Osteoblast (primary cell): ENCODE data around the gene B3GALT6. TPM values are rescaled to one million over a fixed set of nuclear protein-coding genes. Genes with fewer than 3 reads are reported as not detected.
A peak's percentile ranks its signal among the peaks of the same experiment; 100 is the strongest.

ENCODE experiments used
- DNase-seq: peaks from one replicate; pipeline ENCODE4 v3.0.0; 2011; ENCODE audit warnings: low spot score, mixed read lengths; ENCODE audit not compliant: insufficient read length; ENCODE audit errors: missing footprints
- H2AFZ ChIP-seq: 2 replicates; pipeline ENCODE4 v1.6.0; 2011; ENCODE audit warnings: mild to moderate bottlenecking, low read length
- H3K27ac ChIP-seq: 2 replicates; pipeline ENCODE4 v1.5.1; 2011; ENCODE audit warnings: mild to moderate bottlenecking, low read depth, low read length, moderate library complexity
- H3K27me3 ChIP-seq: 2 replicates; pipeline ENCODE4 v1.6.0; 2012; ENCODE audit warnings: mild to moderate bottlenecking, control low read depth, inconsistent platforms, low read length, moderate library complexity; ENCODE audit not compliant: insufficient read depth
- H3K36me3 ChIP-seq: 2 replicates; pipeline ENCODE4 v1.5.1; 2011; ENCODE audit warnings: mild to moderate bottlenecking, low read length, control low read depth, moderate library complexity; ENCODE audit not compliant: insufficient read depth
- H3K4me1 ChIP-seq: 2 replicates; pipeline ENCODE4 v1.5.1; 2011; ENCODE audit warnings: mild to moderate bottlenecking, low read length, control low read depth, moderate library complexity; ENCODE audit not compliant: insufficient read depth
- H3K4me2 ChIP-seq: 2 replicates; pipeline ENCODE4 v1.6.0; 2011; ENCODE audit warnings: mild to moderate bottlenecking, low read length; ENCODE audit not compliant: insufficient read depth
- H3K4me3 ChIP-seq: fragments of 200-600 bp; sonication (generic); 3 replicates; pipeline ENCODE4 v1.5.1; 2012; ENCODE audit warnings: mild to moderate bottlenecking, low read length, inconsistent platforms; ENCODE audit not compliant: insufficient read depth
- H3K79me2 ChIP-seq: 2 replicates; pipeline ENCODE4 v1.6.0; 2012; ENCODE audit warnings: mild to moderate bottlenecking, low read length, control low read depth, inconsistent platforms; ENCODE audit not compliant: insufficient read depth
- H3K9me3 ChIP-seq: 2 replicates; pipeline ENCODE4 v1.5.1; 2011; ENCODE audit warnings: low read depth, low read length, control low read depth
- H4K20me1 ChIP-seq: 2 replicates; pipeline ENCODE4 v1.6.0; 2012; ENCODE audit warnings: mild to moderate bottlenecking, low read length, control low read depth; ENCODE audit not compliant: insufficient read depth
- CTCF ChIP-seq: IDR thresholded peaks from 2 replicates; pipeline ENCODE4 v1.5.1; 2011; ENCODE audit warnings: mild to moderate bottlenecking, low read depth, low read length, moderate library complexity; ENCODE audit errors: extremely low read depth
- total RNA-seq: library from RNA; depleted of rRNA; stranded (reverse); fragments of >200 nt; gene quantifications from 2 replicates; pipeline ENCODE4 v1.2.3, GENCODE V29; 2012

Gene B3GALT6
- total RNA-seq, 1 donor, result 29.7 TPM

- no peak overlapping the region for H2AFZ ChIP-seq
- peaks cover 4% of the 10 kb centered on the region for H3K27me3 ChIP-seq
- H3K36me3 ChIP-seq, result peaks cover 3% of the 10 kb centered on the region
- no peak overlapping the region for H3K4me2 ChIP-seq
- H4K20me1 ChIP-seq, result no peaks in the 10 kb centered on the region
- H3K9me3 ChIP-seq, result no peaks in the 10 kb centered on the region
- no peak overlapping the region for H3K4me3 ChIP-seq
- peak; percentile 88 for DNase-seq
- H3K27ac ChIP-seq, result no peak overlapping the region
- H3K4me1 ChIP-seq, result peaks cover 13% of the 10 kb centered on the region
- no peak for TF ChIP-seq CTCF
- no peaks in the 10 kb centered on the region for H3K79me2 ChIP-seq
These were observed 20.2 kb upstream of the B3GALT6 start for GRCh38 chr1:1211541-1212441.

GRCh38 chr1:1212780-1213344, 19.2 kb upstream of the B3GALT6 start:
- peak; percentile 95 for DNase-seq
- Histone ChIP-seq H3K27me3 (no peaks in the 10 kb centered on the region), H3K79me2 (no peaks in the 10 kb centered on the region), H3K36me3 (peaks cover 5% of the 10 kb centered on the region), H3K4me2 (no peak overlapping the region), H4K20me1 (no peaks in the 10 kb centered on the region), H3K4me1 (peaks cover 10% of the 10 kb centered on the region), H2AFZ (no peak overlapping the region), H3K27ac (no peak overlapping the region), H3K9me3 (no peaks in the 10 kb centered on the region), H3K4me3 (no peak overlapping the region)
- TF ChIP-seq CTCF, result no peak

- no peaks in the 10 kb centered on the region for H3K9me3 ChIP-seq
- no peak within 1 kb of the TSS for H2AFZ ChIP-seq
These were observed 18.4 kb upstream of the B3GALT6 start, which contains the start of gene TNFRSF4 for GRCh38 chr1:1213345-1214265. TNFRSF4 (minus strand) TSS chr1:1214153; CDS start chr1:1214127, 26 bp downstream.

More at GRCh38 chr1:1213345-1214265, 18.4 kb upstream of the B3GALT6 start, which contains the start of gene TNFRSF4:
- H3K27ac ChIP-seq, result no peak within 1 kb of the TSS
- H3K4me2 ChIP-seq, result no peak within 1 kb of the TSS
- no peak within 1 kb of the TSS for H3K4me3 ChIP-seq
- no peaks in the 10 kb centered on the region for H3K27me3 ChIP-seq
- H4K20me1 ChIP-seq, result no peaks in the 10 kb centered on the region
- TF ChIP-seq CTCF, result no peak
- peak; percentile 91 for DNase-seq
- H3K79me2 ChIP-seq, result no peaks in the 10 kb centered on the region
- peaks cover 6% of the 10 kb centered on the region for H3K4me1 ChIP-seq
- H3K36me3 ChIP-seq, result peaks cover 9% of the 10 kb centered on the region
